ENCODE results near the gene ZNF148.

ZNF148 gene, protein sequence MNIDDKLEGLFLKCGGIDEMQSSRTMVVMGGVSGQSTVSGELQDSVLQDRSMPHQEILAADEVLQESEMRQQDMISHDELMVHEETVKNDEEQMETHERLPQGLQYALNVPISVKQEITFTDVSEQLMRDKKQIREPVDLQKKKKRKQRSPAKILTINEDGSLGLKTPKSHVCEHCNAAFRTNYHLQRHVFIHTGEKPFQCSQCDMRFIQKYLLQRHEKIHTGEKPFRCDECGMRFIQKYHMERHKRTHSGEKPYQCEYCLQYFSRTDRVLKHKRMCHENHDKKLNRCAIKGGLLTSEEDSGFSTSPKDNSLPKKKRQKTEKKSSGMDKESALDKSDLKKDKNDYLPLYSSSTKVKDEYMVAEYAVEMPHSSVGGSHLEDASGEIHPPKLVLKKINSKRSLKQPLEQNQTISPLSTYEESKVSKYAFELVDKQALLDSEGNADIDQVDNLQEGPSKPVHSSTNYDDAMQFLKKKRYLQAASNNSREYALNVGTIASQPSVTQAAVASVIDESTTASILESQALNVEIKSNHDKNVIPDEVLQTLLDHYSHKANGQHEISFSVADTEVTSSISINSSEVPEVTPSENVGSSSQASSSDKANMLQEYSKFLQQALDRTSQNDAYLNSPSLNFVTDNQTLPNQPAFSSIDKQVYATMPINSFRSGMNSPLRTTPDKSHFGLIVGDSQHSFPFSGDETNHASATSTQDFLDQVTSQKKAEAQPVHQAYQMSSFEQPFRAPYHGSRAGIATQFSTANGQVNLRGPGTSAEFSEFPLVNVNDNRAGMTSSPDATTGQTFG

DNA sequence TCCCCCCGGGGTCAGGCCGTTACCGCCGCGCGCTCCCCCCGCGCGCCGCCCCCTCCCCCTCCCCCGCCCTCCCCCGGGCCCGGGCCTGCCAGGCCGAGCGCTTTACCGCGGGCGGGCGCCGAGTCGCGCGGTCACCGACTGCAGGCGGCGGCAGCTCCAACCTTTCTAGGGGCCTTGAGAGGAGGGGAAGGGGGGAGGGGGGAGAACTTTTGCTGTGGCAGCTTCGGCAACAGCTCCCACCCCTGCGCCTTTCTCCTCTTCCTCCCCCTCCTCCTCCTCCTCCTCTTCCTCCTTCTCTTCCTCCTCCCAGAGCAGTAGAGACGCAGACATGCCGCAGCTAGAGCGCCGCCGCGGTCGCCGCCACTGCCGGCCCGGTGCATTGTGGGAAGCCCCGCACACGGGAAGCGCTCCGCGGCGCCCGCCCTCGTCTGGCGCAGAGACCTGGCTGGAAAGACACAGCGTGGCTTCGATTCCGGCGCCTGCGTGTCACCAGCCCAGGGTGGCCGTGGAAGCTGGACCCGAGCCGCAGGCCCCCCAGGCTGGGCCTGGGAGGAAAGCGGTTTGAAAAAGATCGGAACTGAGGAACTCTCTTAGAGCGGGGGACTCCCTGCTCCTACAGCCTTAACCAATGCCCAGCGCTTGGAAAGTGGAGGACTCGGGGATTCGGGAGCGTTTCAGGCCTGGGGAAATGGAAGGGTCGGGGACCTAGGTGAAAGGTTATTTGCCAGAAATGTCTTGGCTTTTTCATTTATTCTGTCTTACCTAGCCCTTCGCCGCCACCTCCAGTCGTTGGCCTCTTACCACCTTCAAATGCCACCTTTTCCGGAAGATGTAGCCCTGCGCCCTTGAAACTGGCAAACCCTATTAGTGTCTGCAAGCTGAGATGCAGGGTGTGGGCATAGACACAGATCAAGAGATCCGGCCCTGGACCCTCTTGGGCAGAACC, at the start of gene ZNF148:
Gene ZNF148 (minus strand): TSS at position 330 of the 946 bp plus-strand sequence. CDS start 61,685 bp downstream, outside the sequence.
- TF ChIP-seq, protein P1, sequence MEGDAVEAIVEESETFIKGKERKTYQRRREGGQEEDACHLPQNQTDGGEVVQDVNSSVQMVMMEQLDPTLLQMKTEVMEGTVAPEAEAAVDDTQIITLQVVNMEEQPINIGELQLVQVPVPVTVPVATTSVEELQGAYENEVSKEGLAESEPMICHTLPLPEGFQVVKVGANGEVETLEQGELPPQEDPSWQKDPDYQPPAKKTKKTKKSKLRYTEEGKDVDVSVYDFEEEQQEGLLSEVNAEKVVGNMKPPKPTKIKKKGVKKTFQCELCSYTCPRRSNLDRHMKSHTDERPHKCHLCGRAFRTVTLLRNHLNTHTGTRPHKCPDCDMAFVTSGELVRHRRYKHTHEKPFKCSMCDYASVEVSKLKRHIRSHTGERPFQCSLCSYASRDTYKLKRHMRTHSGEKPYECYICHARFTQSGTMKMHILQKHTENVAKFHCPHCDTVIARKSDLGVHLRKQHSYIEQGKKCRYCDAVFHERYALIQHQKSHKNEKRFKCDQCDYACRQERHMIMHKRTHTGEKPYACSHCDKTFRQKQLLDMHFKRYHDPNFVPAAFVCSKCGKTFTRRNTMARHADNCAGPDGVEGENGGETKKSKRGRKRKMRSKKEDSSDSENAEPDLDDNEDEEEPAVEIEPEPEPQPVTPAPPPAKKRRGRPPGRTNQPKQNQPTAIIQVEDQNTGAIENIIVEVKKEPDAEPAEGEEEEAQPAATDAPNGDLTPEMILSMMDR (IDR thresholded peaks at IDR 0.05), result no peak

DNA sequence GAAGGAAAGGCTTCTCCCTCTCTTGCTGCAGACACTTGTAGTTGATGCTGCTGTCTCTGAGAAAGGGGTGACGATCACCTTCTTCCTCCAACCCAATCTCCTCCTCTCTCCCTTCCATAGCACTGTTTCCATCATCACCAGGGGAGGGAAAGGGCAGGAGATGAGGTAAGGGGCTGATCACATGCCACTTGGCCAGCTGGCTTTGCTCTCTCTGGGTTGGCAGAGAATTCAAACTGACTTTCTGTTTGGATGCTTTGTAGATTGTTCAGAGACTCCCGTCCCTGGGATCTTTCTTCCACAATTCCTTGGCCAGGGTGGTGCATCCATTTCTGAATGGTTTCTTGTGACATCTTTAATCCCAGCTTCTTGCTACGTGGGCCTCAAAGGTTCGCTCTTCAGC, 43.2 kb upstream of the ZNF148 start:
- TF ChIP-seq, protein P1 (IDR thresholded peaks at IDR 0.05), result no peak

- TF ChIP-seq, protein P1 (IDR thresholded peaks at IDR 0.05), result no peak
These were observed 41.1 kb upstream of the ZNF148 start for GRCh38 chr3:125416235-125416634.

- TF ChIP-seq, protein P1 (IDR thresholded peaks at IDR 0.05), result no peak
These were observed 39.5 kb upstream of the ZNF148 start for GRCh38 chr3:125414669-125415068.

- TF ChIP-seq, protein P1 (IDR thresholded peaks at IDR 0.05), result no peak
These were observed 35.8 kb upstream of the ZNF148 start for GRCh38 chr3:125410922-125411321.

DNA sequence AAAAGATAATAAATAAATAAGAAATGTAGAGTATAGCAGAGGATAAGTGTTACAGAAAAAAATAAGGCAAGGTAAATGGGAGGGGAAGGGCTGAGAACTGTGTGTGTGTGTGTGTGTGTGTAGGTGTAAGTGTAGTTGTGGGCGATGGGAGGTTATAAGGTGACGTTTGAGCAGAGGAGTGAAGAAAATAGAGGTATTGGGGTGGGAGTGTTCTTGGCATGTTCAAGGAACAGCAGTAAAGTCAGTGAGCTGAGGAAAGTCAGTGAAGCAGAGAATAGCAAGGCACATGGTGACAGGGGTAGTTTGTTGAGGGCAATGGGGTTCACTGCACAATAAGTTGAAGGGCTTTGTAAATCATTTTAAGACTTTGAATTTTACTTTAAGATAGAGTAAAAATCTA, 30.9 kb upstream of the ZNF148 start:
- TF ChIP-seq, protein P1 (IDR thresholded peaks at IDR 0.05), result no peak

GRCh38 chr3:125403789-125404188, 28.7 kb upstream of the ZNF148 start:
- TF ChIP-seq, protein P1 (IDR thresholded peaks at IDR 0.05), result no peak

All from LNCAP (cell line).